Stimulated activated CD8-positive, alpha-beta memory T cell treated with anti-CD3 and anti-CD28 coated beads, Interleukin-7, amount 100 ng/mL, for 4 hours (primary cell): ENCODE measurements around the gene CSRP1.
"Not testable (repeated sequence)": the region's sequence is repeated elsewhere in the genome, so short reads cannot be mapped to it uniquely, and the experiment has no call there.

Experiments used
- DNase-seq, 2 donors: peaks; one replicate each; pipeline ENCODE4 v3.0.0-alpha.2; 2020; ENCODE audit warnings: low read depth in 2 of 2

The CSRP1 gene

DNA sequence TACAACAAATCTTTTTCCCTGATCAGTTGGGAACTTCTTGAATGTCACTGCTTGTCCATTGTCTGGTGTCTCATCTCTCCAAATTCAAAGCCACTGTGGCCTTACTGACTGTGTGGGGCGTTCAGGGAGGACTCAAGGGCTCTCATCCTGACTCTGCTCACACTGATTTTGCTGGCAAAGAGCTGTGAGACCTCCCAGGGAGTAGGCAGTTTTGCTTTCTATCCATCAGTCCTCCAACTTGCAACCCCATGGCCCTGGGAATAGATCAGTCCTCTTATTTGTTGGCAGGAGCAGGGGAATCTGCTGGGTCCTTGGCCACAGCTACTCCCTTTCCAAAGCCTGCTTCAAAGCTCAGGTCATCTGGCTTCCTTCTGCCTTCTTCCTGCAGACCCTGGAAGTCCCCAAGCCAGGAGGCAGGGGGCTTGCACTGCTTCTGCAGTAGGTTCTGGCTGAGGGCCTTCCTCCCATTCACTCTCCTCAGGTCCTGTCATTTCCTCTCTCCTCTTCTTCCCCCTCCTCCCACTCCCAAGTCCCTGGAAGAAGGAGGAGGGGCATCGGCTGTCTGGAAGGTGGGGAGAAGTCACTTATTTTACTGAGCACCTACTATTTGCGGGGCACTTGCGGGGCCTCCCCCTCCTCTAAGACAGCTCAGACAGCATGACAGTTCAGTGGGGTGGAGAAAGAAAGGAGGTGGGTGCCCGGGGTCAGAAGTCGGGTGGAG, 31.1 kb upstream of the CSRP1 start:
- no peak for DNase-seq

DNA sequence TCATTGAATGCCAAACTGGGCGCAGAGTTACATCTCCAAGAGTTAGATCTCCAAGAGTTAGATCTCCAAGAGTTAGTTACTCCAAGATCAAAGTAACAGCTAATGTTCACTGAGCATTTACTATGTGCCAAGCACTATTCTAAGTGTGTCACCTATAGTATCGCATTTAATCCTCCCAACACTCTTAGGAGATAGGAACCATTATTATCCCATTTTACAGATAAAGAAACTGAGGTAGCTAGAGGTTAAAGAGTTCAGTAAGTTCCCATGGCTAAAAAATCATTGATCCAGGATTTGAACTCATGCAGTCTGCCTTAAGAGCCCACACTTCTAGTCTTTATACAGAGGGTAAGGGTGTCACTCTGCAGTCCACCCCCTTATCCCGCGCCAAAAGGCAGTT, 30.5 kb upstream of the CSRP1 start:
- no peak for DNase-seq

DNA sequence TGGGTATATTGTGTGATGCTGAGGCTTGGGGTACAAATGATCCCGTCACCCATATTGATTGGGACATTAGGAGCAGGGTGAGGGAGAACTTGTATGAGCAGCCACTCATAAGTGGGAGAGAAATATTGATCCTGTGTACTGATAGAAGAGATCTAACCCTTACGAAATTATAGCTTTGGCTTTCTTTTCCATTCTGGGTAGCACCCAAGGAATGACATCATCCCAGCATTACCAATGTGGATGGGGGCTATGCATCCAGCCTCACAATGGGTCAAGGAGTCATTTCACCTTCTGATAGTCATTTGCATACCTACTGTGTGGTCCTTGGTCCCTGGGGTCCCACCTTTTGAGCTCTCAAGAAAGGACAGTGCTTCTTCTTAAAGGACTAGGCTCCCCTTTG, 30.1 kb upstream of the CSRP1 start:
- no peak for DNase-seq

DNA sequence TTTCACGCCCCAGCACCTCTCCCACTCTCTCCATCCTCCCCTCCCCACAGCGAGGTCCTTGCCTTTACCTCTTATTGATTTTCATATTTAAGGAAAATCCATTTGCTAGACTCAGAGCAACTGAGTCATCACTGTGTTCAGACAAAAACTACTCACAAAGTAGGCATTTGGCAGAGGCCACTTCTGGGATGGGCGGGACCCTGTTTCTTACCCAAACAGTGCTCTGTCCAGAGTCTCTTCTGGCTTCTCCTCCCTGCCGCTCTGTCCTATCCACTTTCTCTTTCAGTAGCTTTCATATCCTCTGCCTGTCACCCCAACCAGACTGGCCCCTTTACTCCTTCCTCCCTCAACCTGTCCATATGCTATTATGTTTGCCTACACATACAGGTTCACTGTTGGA, 29.6 kb upstream of the CSRP1 start:
- DNase-seq: no peak

DNA sequence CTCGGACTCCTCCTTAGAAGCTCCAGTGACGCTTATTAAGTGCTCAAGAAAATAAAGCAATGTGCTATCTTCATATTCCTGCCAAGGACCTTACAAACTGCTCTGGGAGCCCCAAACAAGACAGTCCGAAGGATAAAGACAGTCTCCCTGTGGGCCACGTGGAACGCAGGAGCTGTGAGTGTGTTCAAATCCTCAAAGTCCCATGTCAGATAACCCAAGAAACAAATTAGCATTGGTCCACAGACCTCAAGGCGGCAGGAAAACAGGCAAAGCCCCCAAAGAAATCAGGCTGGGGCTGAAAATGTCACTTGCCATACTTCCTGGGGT, 29.0 kb upstream of the CSRP1 start:
- no peak for DNase-seq

DNA sequence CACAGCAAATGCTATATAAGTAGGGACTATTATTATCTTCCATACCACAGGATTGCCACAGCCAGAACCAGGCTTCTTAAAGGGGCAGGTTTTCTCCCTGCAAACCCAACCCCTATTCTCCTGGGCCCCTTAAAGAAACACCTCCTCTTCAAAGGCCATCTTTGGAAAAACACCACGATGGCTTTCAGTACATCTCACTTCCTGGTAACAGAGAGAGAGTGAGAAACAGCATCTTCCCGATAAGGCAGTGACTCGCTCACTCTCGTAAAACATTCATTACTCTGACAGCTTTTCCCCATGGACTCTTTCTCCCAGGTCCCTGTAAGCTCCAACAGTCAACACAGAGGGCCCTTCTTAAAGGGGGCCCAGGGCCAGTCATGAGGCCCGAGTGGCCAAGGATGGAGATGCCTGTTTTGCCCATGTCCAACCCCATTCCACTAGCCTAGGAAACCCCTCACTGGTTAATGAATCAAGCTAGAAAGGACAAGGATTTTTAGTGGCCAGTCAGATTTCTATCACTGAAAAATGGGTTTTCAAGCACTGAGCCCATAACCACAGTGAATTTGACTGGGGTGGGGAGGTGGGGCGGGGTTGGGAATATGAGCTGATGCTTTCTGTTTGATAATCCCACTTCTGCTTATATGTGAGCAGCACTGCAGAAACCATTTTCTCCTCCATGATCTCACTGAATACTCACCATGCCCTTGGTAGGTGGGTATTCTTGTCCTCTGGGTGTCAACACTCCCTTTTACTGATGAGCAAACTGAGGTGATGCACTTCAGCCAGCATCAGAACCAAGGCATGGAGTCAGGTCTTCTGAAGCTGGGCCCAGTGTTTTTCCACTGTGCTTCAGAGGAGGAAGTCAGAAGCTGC, 28.4 kb upstream of the CSRP1 start:
- DNase-seq: no peak

DNA sequence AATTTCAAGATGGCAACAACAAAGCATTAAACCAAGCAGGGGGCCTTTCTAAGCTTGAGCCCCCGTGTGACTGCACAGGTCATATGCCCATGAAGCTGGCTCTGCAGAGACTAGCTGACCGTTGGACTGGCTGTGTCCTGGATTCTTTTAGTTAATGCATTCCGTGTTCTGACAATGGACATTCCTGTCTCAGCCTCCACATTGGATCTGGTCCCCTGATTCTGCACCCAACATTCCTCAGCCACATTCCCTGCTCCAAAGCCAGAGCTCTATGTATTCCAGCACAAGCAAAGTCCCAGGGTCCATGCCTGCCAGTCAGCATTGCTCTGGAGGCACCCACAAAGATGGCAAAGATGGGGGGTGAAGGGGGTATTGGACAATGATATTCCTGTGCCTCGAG, 26.9 kb upstream of the CSRP1 start:
- DNase-seq: no peak

DNA sequence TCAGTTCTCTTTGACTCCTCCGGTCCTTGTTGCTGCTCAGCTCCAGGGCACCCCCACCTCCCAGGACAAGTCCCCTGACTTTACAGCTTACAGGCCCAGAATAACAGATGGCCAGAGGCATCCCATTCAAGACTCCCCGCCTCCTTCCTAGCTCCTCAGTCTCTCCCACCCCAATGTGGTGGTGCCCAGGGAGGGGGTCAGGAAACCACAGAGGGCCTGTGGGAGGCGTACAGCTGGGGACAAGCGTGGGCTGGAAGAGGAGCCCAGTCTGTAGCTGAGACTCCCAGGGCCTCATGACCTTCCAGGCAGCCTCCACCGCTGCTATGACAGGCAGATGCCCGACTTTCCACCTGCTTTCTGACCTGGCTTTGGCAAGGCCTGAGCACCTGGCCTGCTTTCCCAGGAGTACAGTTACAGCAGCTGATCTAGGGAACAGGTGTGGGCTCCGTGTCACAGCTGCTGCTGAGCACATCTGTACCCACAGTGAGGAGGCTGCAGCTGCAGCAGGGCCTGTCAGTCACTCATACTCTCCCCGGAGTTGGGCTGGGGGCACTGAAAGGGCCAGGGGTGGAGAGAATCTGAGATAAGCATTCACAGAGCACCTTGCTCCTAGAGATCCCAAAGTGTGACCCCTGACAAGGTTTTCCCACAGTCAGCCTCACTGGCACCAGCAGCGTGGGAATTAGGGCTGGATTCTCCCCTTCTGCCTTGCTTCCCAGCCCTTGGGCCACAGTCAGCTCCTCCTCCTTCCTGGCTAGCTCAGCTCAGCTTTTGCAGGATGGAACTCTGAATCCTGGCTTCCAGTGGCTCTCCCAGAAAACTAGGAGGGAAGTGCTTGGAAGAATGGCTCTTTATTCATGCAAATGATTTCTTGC, 24.9 kb upstream of the CSRP1 start:
- no peak for DNase-seq

DNA sequence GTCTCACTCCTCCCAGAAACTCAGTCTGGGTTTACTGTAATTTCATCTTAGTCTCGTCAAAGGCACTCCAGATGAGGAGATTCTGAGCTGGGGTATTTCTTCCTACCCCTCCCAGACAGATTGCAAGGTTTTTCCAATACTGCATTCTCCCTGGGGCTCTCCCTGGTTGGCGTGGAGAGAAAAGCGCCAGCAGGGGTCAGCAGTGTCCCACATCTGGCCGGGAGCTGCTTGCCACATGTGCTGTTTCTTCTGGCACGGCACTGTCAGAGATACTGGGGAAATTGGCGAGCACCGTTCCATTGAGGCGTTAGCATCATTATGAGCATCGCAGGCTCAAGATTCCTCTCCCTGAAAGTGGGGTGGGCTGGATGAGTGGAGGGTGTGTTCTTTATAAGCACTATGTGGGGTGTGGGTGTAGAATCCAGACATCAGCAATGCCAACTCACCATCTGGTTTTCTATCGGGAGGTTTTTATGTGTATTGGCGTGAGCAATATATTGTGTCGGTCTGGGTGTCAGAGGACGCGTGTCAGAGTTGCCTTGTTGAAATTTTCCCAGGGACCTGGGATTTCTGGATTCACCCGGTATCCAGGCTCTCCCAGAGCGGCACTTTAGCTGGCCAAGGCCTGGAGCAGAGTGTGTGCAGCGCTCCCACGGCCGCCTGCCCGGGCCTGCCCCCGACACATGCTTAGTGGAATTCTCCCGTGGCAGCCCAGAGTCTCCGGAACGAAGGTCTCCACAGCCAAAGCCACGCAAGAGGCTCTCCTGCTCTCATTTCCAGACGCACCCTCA, 24.0 kb upstream of the CSRP1 start:
- no peak for DNase-seq

DNA sequence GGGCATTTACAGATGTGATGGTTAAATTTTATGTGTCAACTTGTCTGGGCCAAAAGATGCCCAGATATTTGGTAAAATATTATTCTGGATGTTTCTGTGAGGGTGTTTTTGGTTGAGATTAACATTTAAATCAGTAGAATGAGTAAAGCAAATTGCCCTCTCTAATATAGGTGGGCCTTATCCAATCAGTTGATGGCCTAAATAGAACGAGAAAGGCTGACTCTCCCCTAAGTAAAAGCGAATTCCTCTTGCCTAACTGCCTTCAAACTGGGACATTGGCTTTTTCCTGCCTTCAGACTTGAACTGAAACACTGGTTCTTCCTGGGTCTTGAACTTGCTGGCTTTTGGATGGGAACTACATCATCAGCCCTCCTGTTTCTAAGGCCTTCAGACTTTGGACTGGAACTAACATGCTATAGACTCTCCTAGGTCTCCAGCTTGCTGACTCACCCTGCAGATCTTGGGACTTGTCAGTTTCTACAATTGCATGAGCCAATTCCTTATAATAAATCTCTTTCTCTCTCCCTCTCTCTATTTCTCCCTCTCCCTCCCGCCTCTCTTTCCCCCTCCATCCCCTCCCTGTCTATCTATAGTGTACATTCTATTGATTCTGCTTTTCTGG, 21.8 kb upstream of the CSRP1 start:
- DNase-seq: no peak

DNA sequence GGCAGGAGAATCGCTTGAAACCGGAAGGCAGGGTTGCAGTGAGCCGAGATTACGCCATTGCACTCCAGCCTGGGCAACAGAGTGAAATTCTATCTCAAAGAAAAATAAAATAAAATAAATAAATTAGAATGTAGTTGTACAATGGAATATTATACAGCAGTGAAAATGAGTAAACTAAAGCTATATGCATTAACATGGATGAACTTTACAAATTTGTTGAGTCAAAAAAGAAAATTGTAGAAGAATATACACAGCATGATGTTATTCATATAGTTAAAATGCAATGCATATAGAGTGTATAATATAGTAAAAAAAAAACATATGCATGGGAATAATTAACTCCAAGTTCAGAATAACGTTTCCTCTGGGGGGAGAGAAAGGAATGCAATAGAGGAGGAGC, 21.0 kb upstream of the CSRP1 start:
- DNase-seq: no peak

DNA sequence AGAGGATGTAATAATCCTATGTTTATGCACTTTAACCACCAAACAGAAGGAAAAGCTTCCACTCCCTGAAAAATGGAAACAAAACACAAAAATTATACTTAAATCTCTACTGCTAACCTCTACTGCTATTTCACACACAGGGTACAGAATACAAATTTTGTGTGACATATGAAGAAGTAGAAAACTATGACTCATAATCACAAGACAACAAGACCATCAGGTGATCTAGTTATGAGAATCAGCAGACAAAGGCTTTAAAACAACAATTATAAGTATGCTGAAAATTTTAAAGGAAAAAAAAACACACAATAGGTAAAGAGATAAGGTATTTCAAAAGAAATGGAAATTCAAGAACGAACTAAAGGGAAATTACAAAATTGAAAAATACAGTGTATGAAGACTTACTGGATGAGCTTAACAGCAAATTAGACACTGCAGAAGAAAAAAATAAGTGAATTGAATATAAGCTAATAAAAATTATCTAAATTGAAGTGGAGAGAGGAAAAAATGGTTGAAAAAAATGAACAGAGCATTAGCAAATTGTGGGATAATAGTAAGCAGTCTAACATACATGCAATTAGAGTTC, 18.4 kb upstream of the CSRP1 start:
- no peak for DNase-seq

DNA sequence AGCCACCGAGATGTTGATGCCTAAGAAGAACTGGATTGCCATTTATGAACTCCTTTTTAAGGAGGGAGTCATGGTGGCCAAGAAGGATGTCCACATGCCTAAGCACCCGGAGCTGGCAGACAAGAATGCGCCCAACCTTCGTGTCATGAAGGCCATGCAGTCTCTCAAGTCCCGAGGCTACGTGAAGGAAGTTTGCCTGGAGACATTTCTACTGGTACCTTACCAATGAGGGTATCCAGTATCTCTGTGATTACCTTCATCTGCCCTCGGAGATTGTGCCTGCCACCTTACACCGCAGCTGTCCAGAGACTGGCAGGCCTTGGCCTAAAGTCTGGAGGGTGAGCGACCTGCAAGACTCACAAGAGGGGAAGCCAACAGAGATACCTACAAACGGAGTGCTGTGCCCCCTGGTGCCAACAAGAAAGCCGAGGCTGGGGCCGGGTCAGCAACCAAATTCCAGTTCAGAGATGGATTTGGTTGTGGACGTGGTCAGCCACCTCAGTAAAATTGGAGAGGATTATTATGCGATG, 13.2 kb upstream of the CSRP1 start:
- not testable (repeated sequence) for DNase-seq

DNA sequence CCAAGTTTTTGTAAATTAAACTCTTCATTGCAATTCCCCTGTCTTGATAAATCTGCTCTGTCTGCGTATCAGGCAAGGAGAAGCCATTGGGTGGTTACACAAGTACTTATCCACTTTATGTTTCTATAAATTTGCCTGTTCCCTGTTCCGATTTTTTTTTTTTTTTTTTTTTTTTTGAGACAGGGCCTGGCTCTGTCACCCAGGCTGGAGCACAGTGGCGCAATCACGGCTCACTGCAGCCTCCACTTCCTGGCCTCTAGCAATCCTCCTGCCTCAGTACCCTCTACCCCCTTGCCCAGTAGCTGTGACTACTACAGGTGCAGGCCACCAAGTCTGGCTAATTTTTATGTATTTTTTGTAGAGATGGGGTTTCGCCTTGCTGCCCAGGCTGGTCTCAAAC, 11.1 kb upstream of the CSRP1 start:
- DNase-seq: no peak

DNA sequence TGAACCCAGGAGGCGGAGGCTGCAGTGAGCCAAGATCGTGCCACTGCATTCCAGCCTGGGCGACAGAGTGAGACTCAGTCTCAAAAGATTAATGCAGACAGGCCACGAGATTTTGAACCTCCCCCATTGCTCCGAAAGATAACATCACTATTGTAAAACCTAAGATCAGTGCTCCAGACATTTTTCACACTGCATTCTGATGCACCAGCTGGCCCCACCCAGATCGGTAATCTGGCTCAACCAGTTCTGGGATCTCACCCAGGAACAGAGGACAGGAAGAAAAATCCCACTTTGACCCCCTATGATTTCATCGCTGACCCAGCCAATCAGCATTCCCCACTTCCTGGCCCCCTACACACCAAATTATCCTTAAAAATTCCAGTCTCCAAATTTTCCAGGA, 10.7 kb upstream of the CSRP1 start:
- DNase-seq: no peak

DNA sequence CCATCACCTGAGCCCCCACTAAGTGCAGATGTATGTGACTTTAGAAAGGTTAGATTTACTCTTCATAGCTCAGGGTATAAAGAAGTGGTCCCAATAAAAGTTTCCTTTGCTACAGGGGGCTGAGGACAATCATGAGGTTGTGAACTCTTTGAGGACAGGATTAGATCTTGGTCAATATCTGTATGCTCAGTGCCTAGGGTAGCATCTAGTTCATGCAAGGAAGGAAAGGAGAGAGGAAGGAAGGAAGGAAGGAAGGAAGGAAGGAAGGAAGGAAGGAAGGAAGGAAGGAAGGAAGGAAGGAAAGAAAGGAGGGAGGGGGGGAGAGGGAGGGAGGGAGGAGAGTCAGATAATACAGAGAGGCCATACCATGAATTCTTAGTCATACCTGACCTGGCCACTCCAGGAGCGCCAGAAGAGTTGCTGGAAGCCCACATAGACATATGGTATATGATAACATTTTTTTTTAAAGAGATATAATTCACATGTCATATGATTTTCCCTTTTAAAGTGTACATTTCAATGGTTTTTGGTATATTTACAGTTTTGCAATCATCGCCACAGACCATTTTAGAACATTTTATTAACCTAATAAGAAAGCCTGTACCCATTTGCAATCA, 9.7 kb upstream of the CSRP1 start:
- DNase-seq: no peak

DNA sequence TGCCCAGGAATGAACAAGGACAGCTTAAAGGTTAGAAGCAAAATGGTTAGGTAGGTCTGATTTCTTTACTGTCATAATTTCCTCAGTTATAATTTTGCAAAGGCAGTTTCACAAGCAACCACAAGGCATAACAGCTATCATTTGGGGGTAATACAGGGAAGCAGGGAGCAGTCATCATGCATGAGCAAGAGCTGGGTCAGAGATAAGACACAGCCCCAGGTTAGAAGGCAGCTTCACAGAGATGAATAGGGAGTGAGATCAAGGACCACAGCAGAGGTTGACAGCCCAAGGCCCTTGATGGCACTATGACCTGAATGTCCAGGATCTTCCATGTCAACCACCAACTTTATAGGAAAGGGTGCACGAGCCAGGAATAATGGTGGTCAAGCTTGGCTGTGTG, 9.0 kb upstream of the CSRP1 start:
- no peak for DNase-seq

DNA sequence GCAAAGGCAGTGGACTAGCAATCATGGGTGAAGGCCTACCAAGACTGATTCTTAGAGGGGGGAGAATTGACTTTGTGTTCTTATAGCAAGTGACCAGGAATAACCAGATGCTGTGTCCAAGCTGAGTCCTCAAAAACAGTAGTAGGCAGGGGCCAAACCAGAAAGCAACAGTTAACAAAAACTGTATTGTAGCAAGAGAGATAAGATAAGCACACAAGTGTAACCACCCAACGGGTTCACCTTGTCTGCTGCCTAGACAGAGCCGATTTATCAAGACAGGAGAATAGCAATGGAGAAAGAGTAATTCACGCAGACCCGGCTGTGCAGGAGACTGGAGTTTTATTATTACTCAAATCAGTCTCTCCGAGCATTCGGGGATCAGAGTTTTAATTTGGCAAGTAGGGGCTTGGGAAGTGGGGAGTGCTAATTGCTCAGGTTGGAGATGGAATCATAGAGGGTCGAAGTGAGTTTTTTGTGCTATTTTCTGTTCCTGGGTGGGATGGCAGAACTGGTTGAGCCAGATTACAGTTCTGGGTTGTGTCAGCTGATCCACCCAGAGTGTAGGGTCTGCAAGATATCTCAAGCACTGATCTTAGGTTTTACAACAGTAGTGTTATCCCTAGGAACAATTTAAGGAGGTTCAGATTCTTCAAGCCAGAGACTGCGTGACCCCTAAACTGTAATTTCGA, 8.3 kb upstream of the CSRP1 start:
- no peak for DNase-seq

DNA sequence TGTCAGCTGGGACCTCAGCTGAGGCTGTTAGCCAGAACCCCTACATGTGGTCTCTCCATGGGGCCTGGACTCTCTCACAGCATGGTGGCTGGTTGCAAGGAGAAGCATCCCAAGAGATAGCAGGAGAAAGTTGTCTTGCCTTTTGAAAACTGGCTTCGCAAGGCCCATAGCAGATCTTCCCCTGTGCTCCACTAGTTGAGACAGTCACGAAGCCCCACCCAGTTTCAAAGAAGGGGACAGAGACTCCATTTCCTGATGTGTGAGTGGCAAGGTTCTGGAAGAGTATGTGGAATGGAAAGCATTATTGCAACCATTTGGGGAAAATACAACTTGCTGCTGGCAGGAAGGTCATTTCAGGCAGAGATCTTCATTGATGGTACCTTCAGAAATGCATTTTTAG, 7.5 kb upstream of the CSRP1 start:
- DNase-seq: no peak
